Measurements from ENCODE around the gene TMEM184B.

Gene TMEM184B

GRCh38 chr22:38249803-38250642 lies 22.8 kb downstream of the TMEM184B start:
- no peaks in the 10 kb centered on the region for H3K9me3 ChIP-seq (ENCODE audit: control insufficient read depth, low read length)
- H3K4me3 ChIP-seq (ENCODE audit: insufficient read depth, low read depth, low read length, poor library complexity, severe bottlenecking): no peak overlapping the region
- H3K27ac ChIP-seq (ENCODE audit: insufficient read depth, low read length, poor library complexity, severe bottlenecking): no peak overlapping the region
- no peak for DNase-seq
- H3K4me1 ChIP-seq (ENCODE audit: control insufficient read depth, insufficient read depth, low read length, poor library complexity, severe bottlenecking): no peaks in the 10 kb centered on the region
- peaks cover 20% of the 10 kb centered on the region for H3K36me3 ChIP-seq (ENCODE audit: control insufficient read depth, insufficient read depth, low read length)
- H3K27me3 ChIP-seq (replicated peaks; ENCODE audit: control insufficient read depth, insufficient read depth, low read length, poor library complexity, severe bottlenecking): no peaks in the 10 kb centered on the region

DNA sequence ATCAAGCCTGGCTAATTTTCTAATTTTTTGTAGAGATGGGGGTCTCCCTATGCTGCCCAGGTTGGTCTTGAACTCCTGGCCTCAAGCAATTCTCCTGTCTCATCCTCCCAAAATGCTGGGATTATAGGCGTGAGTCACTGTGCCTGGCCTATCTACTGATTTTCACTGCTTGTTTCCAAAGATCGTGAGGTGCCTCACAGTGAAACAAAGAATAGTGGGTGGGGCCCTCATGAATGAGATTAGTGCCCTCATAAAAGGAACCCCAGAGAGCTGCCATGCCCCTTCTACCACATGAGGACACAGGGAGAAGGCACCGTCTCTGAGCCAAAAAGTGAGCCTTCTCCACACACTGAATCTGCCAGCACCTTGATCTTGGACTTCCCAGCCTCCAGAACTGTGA lies 23.5 kb downstream of the TMEM184B start:
- DNase-seq: no peak
- no peak overlapping the region for H3K4me3 ChIP-seq (ENCODE audit: insufficient read depth, low read depth, low read length, poor library complexity, severe bottlenecking)
- no peaks in the 10 kb centered on the region for H3K9me3 ChIP-seq (ENCODE audit: control insufficient read depth, low read length)
- no peaks in the 10 kb centered on the region for H3K27me3 ChIP-seq (replicated peaks; ENCODE audit: control insufficient read depth, insufficient read depth, low read length, poor library complexity, severe bottlenecking)
- no peak overlapping the region for H3K27ac ChIP-seq (ENCODE audit: insufficient read depth, low read length, poor library complexity, severe bottlenecking)
- H3K4me1 ChIP-seq (ENCODE audit: control insufficient read depth, insufficient read depth, low read length, poor library complexity, severe bottlenecking): no peaks in the 10 kb centered on the region
- H3K36me3 ChIP-seq (ENCODE audit: control insufficient read depth, insufficient read depth, low read length): peaks cover 20% of the 10 kb centered on the region

- Histone ChIP-seq H3K27me3 (replicated peaks; ENCODE audit: control insufficient read depth, insufficient read depth, low read length, poor library complexity, severe bottlenecking) (no peaks in the 10 kb centered on the region), H3K9me3 (ENCODE audit: control insufficient read depth, low read length) (no peaks in the 10 kb centered on the region), H3K27ac (ENCODE audit: insufficient read depth, low read length, poor library complexity, severe bottlenecking) (no peak overlapping the region), H3K4me1 (ENCODE audit: control insufficient read depth, insufficient read depth, low read length, poor library complexity, severe bottlenecking) (no peaks in the 10 kb centered on the region), H3K36me3 (ENCODE audit: control insufficient read depth, insufficient read depth, low read length) (peaks cover 20% of the 10 kb centered on the region), H3K4me3 (ENCODE audit: insufficient read depth, low read depth, low read length, poor library complexity, severe bottlenecking) (no peak overlapping the region)
- no peak for DNase-seq
These were observed 24.5 kb downstream of the TMEM184B start for GRCh38 chr22:38248280-38248679.

- Histone ChIP-seq H3K27ac (ENCODE audit: insufficient read depth, low read length, poor library complexity, severe bottlenecking) (no peak overlapping the region), H3K4me3 (ENCODE audit: insufficient read depth, low read depth, low read length, poor library complexity, severe bottlenecking) (no peak overlapping the region), H3K27me3 (replicated peaks; ENCODE audit: control insufficient read depth, insufficient read depth, low read length, poor library complexity, severe bottlenecking) (no peaks in the 10 kb centered on the region), H3K4me1 (ENCODE audit: control insufficient read depth, insufficient read depth, low read length, poor library complexity, severe bottlenecking) (no peaks in the 10 kb centered on the region), H3K9me3 (ENCODE audit: control insufficient read depth, low read length) (no peaks in the 10 kb centered on the region), H3K36me3 (ENCODE audit: control insufficient read depth, insufficient read depth, low read length) (peaks cover 20% of the 10 kb centered on the region)
- no peak for DNase-seq
These were observed 25.1 kb downstream of the TMEM184B start for GRCh38 chr22:38247713-38248112.

GRCh38 chr22:38246692-38247091 lies 26.1 kb downstream of the TMEM184B start:
- peaks cover 20% of the 10 kb centered on the region for H3K36me3 ChIP-seq (ENCODE audit: control insufficient read depth, insufficient read depth, low read length)
- H3K4me3 ChIP-seq (ENCODE audit: insufficient read depth, low read depth, low read length, poor library complexity, severe bottlenecking): no peak overlapping the region

DNA sequence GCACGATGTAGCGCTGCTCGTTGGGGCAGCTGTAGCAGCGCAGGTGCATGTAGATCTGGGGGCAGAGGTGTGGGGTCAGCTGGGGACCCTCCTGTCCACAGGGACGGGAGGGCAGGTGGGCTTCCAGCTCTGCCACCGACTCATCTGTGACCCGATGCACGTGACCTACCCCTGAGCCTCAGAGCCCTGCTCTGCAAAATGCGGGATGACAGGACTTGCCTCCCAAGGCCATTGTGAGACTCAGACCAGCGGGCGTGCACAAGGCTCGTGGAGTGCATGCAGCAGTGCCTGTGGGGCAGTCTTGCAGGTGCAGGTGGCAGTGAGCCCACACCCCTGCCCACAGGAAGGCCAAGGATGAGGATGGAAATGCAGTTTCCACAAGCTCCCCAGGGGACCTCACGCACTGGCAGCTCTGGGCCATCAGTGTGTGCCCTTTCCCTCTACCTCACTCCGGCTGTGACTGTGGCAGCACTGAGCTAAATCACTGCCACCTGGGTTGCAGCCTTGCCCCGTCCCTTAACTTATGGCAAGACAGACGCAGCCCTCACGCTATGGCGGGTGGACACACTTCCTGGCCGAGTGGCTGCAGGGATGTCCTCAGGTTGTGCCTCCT lies 26.7 kb downstream of the TMEM184B start:
- Histone ChIP-seq H3K27ac (ENCODE audit: insufficient read depth, low read length, poor library complexity, severe bottlenecking) (no peak overlapping the region), H3K4me1 (ENCODE audit: control insufficient read depth, insufficient read depth, low read length, poor library complexity, severe bottlenecking) (no peaks in the 10 kb centered on the region), H3K4me3 (ENCODE audit: insufficient read depth, low read depth, low read length, poor library complexity, severe bottlenecking) (no peak overlapping the region), H3K36me3 (ENCODE audit: control insufficient read depth, insufficient read depth, low read length) (peaks cover 20% of the 10 kb centered on the region), H3K27me3 (replicated peaks; ENCODE audit: control insufficient read depth, insufficient read depth, low read length, poor library complexity, severe bottlenecking) (no peaks in the 10 kb centered on the region), H3K9me3 (ENCODE audit: control insufficient read depth, low read length) (no peaks in the 10 kb centered on the region)
- no peak for DNase-seq

More at GRCh38 chr22:38246692-38247091, 26.1 kb downstream of the TMEM184B start:
- Histone ChIP-seq H3K27me3 (replicated peaks; ENCODE audit: control insufficient read depth, insufficient read depth, low read length, poor library complexity, severe bottlenecking) (no peaks in the 10 kb centered on the region), H3K9me3 (ENCODE audit: control insufficient read depth, low read length) (no peaks in the 10 kb centered on the region), H3K4me1 (ENCODE audit: control insufficient read depth, insufficient read depth, low read length, poor library complexity, severe bottlenecking) (no peaks in the 10 kb centered on the region), H3K27ac (ENCODE audit: insufficient read depth, low read length, poor library complexity, severe bottlenecking) (no peak overlapping the region)
- DNase-seq: no peak

DNA sequence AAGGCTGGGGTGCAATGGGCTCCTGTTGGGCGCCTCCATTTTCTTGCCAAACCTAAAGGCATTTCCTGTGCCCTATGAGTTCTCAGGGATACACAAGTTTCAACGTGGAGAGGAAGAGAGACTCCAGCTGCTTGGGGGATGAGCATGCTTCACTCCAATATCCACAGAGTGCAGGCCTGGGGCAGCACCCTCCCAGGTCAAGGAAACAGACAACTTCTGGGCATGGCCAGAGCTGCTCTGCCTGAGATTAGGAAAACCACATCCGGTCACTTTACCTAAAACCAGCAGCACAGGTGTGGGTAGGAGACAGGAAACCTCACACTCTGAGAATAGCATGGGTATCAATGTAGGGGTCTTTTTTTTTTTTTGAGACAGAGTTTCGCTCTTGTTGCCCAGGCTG lies 28.7 kb downstream of the TMEM184B start:
- H3K27ac ChIP-seq (ENCODE audit: insufficient read depth, low read length, poor library complexity, severe bottlenecking): no peak overlapping the region
- H3K36me3 ChIP-seq (ENCODE audit: control insufficient read depth, insufficient read depth, low read length): peaks cover 20% of the 10 kb centered on the region

DNA sequence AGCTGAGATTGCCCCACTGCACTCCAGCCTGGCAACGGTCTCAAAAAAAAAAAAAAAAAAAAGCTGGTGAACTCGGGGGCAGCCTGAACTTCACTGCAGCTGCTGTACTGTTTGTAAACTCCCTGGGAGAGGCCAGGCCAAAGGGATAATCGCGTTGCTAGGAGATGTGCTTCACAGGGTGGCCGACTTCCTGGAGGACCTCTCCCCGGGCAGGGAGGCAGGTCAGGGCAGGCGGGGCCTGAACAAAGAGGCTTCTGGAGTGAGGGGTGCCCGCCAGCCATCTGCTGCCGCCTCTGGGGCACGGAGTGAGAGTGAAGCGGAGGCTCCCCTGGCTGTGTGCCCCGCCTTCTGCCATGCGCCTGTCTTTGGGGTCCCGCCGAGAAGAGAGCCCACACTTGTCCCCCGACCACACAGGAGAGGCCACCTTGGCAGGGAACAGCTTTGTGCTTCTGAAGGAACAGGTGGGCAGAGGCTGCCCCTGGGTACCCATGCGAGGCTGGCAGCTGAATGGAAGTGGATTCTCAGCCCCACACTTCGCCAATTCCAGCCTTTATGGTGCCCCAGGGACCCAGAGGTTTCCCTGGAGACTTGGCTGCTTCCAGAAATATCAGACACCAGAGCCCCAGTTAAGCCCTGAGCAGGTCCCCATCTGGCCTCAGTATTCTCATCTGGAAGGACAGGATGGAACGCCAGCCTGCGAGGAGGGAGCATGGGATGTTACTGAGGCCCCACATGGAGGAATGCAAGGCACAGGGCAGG lies 29.6 kb downstream of the TMEM184B start:
- Histone ChIP-seq H3K27ac (ENCODE audit: insufficient read depth, low read length, poor library complexity, severe bottlenecking) (no peak overlapping the region), H3K4me1 (ENCODE audit: control insufficient read depth, insufficient read depth, low read length, poor library complexity, severe bottlenecking) (no peaks in the 10 kb centered on the region), H3K4me3 (ENCODE audit: insufficient read depth, low read depth, low read length, poor library complexity, severe bottlenecking) (no peak overlapping the region), H3K36me3 (ENCODE audit: control insufficient read depth, insufficient read depth, low read length) (peaks cover 20% of the 10 kb centered on the region), H3K9me3 (ENCODE audit: control insufficient read depth, low read length) (no peaks in the 10 kb centered on the region), H3K27me3 (replicated peaks; ENCODE audit: control insufficient read depth, insufficient read depth, low read length, poor library complexity, severe bottlenecking) (no peaks in the 10 kb centered on the region)
- no peak for DNase-seq

More for the DNA sequence above, 28.7 kb downstream of the TMEM184B start:
- Histone ChIP-seq H3K4me1 (ENCODE audit: control insufficient read depth, insufficient read depth, low read length, poor library complexity, severe bottlenecking) (no peaks in the 10 kb centered on the region), H3K9me3 (ENCODE audit: control insufficient read depth, low read length) (no peaks in the 10 kb centered on the region), H3K4me3 (ENCODE audit: insufficient read depth, low read depth, low read length, poor library complexity, severe bottlenecking) (no peak overlapping the region), H3K27me3 (replicated peaks; ENCODE audit: control insufficient read depth, insufficient read depth, low read length, poor library complexity, severe bottlenecking) (no peaks in the 10 kb centered on the region)
- DNase-seq: no peak

GRCh38 chr22:38240734-38241252 lies 32.0 kb downstream of the TMEM184B start:
- Histone ChIP-seq H3K9me3 (ENCODE audit: control insufficient read depth, low read length) (no peaks in the 10 kb centered on the region), H3K27me3 (replicated peaks; ENCODE audit: control insufficient read depth, insufficient read depth, low read length, poor library complexity, severe bottlenecking) (no peaks in the 10 kb centered on the region), H3K4me1 (ENCODE audit: control insufficient read depth, insufficient read depth, low read length, poor library complexity, severe bottlenecking) (no peaks in the 10 kb centered on the region), H3K27ac (ENCODE audit: insufficient read depth, low read length, poor library complexity, severe bottlenecking) (no peak overlapping the region), H3K4me3 (ENCODE audit: insufficient read depth, low read depth, low read length, poor library complexity, severe bottlenecking) (no peak overlapping the region), H3K36me3 (ENCODE audit: control insufficient read depth, insufficient read depth, low read length) (peaks cover 8% of the 10 kb centered on the region)
- DNase-seq: no peak
